ENCODE data around the gene C2orf15. TPM values are rescaled to one million over a fixed set of nuclear protein-coding genes. Genes with fewer than 3 reads are reported as not detected.

C2orf15 gene
- polyA plus RNA-seq, 1 donor (not counting 4 experiments of a cell fraction or from before 2014, with no cell fraction given), result 0.31 TPM

- H3K9me1 ChIP-seq (ENCODE audit: control insufficient read depth, extremely low read depth, insufficient read depth, low read length), result no peaks in the 10 kb centered on the region
- H3K79me2 ChIP-seq (ENCODE audit: control insufficient read depth, insufficient read depth, low read length), result peaks cover 72% of the 10 kb centered on the region
- peaks cover 10% of the 10 kb centered on the region for H3K4me1 ChIP-seq (ENCODE audit: control insufficient read depth, extremely low read depth, insufficient read depth, low read length)
- no peak for TF ChIP-seq CTCF (optimal IDR thresholded peaks at IDR 0.05 in 1 of 3, IDR thresholded peaks at IDR 0.05 in 1 of 3, conservative IDR thresholded peaks at IDR 0.05 in 1 of 3; ENCODE audit: extremely low read depth in 1 of 3, insufficient read depth in 2 of 3, low read length in 3 of 3)
- TF ChIP-seq EZH2 (IDR thresholded peaks at IDR 0.05; ENCODE audit: low read length), result no peak
- H3K27ac ChIP-seq (ENCODE audit: control insufficient read depth, insufficient read depth, low read length), result peak within 1 kb of the TSS; percentile 87
- FAIRE-seq (peak; percentile 62), DNase-seq (ENCODE audit: low read depth, low spot score) (peak; percentile 50)
- dilution Hi-C loops (cut with MboI; ENCODE audit: extremely low pct_ligation_motif_present, low sequenced_read_pairs), result no loop called here
- H3K4me2 ChIP-seq (ENCODE audit: control insufficient read depth, extremely low read depth, insufficient read depth, low read depth, low read length), result peak within 1 kb of the TSS; percentile 95
- H3K27me3 ChIP-seq (ENCODE audit: control insufficient read depth, extremely low read depth, insufficient read depth, low read length), result no peaks in the 10 kb centered on the region
- H4K20me1 ChIP-seq (ENCODE audit: control insufficient read depth, extremely low read depth, insufficient read depth, low read length), result no peaks in the 10 kb centered on the region
- H3K9ac ChIP-seq (ENCODE audit: control insufficient read depth, extremely low read depth, insufficient read depth, low read length), result peak within 1 kb of the TSS; percentile 79
- peak within 1 kb of the TSS; percentile 95 for H2AFZ ChIP-seq (ENCODE audit: control insufficient read depth, low read length)
- H3K4me3 ChIP-seq (ENCODE audit: control insufficient read depth in 2 of 3, extremely low read depth in 1 of 3, insufficient read depth in 2 of 3, low read depth in 1 of 3, low read length in 3 of 3), result peak within 1 kb of the TSS; percentile 69 to 93 (median 91)
- H3K36me3 ChIP-seq (ENCODE audit: control insufficient read depth in 2 of 2, extremely low read depth in 1 of 2, insufficient read depth in 2 of 2, low read length in 2 of 2), result no peaks in the 10 kb centered on the region
- H3K9me3 ChIP-seq (ENCODE audit: control insufficient read depth, low read depth, low read length), result no peaks in the 10 kb centered on the region
These were observed 39.5 kb downstream of the C2orf15 start, which contains the start of the genes MITD1 and MRPL30 for GRCh38 chr2:99180755-99181623. Gene MITD1 (minus strand): TSS chr2:99181058. CDS start chr2:99180981, 77 bp downstream. Gene MRPL30 (plus strand): TSS chr2:99181184. CDS start chr2:99186204, 5,020 bp downstream.

- H3K36me3 ChIP-seq (ENCODE audit: control insufficient read depth in 2 of 2, extremely low read depth in 1 of 2, insufficient read depth in 2 of 2, low read length in 2 of 2), result no peaks in the 10 kb centered on the region
- DNase-seq (ENCODE audit: low read depth, low spot score) (no peak), FAIRE-seq (no peak)
- peak overlapping the region; percentile 87 for H3K27ac ChIP-seq (ENCODE audit: control insufficient read depth, insufficient read depth, low read length)
- H3K9me1 ChIP-seq (ENCODE audit: control insufficient read depth, extremely low read depth, insufficient read depth, low read length), result no peaks in the 10 kb centered on the region
- H3K4me2 ChIP-seq (ENCODE audit: control insufficient read depth, extremely low read depth, insufficient read depth, low read depth, low read length), result peak overlapping the region; percentile 95
- peaks cover 10% of the 10 kb centered on the region for H3K4me1 ChIP-seq (ENCODE audit: control insufficient read depth, extremely low read depth, insufficient read depth, low read length)
- peaks cover 76% of the 10 kb centered on the region for H3K79me2 ChIP-seq (ENCODE audit: control insufficient read depth, insufficient read depth, low read length)
- H3K4me3 ChIP-seq (ENCODE audit: control insufficient read depth in 2 of 3, extremely low read depth in 1 of 3, insufficient read depth in 2 of 3, low read depth in 1 of 3, low read length in 3 of 3), result peak overlapping the region; percentile 69 to 93 (median 91)
- H3K27me3 ChIP-seq (ENCODE audit: control insufficient read depth, extremely low read depth, insufficient read depth, low read length), result no peaks in the 10 kb centered on the region
- TF ChIP-seq CTCF (optimal IDR thresholded peaks at IDR 0.05 in 1 of 3, IDR thresholded peaks at IDR 0.05 in 1 of 3, conservative IDR thresholded peaks at IDR 0.05 in 1 of 3; ENCODE audit: extremely low read depth in 1 of 3, insufficient read depth in 2 of 3, low read length in 3 of 3) (no peak), EZH2 (IDR thresholded peaks at IDR 0.05; ENCODE audit: low read length) (no peak)
- H3K9ac ChIP-seq (ENCODE audit: control insufficient read depth, extremely low read depth, insufficient read depth, low read length), result peak overlapping the region; percentile 79
- H3K9me3 ChIP-seq (ENCODE audit: control insufficient read depth, low read depth, low read length), result no peaks in the 10 kb centered on the region
- H4K20me1 ChIP-seq (ENCODE audit: control insufficient read depth, extremely low read depth, insufficient read depth, low read length), result no peaks in the 10 kb centered on the region
- dilution Hi-C loops (cut with MboI; ENCODE audit: extremely low pct_ligation_motif_present, low sequenced_read_pairs), result no loop called here
- H2AFZ ChIP-seq (ENCODE audit: control insufficient read depth, low read length), result peak overlapping the region; percentile 91
These were observed 40.1 kb downstream of the C2orf15 start for GRCh38 chr2:99181624-99182000.
